ENCODE measurements around the gene ARHGAP10.

Gene ARHGAP10

GRCh38 chr4:148112231-148112982 lies 380.5 kb downstream of the ARHGAP10 start:
- H3K4me3 Mint-ChIP-seq = no peak overlapping the region
- H3K4me1 Mint-ChIP-seq = no peaks in the 10 kb centered on the region
- DNase-seq = no peak
- no peak for TF ChIP-seq CTCF (IDR thresholded peaks at IDR 0.05)
- H3K36me3 Mint-ChIP-seq (ENCODE audit: low read depth) = peaks cover 4% of the 10 kb centered on the region
- H3K9me3 Mint-ChIP-seq = peaks cover 4% of the 10 kb centered on the region
- no peak overlapping the region for H3K27ac Mint-ChIP-seq
- peaks cover 3% of the 10 kb centered on the region for H3K27me3 Mint-ChIP-seq (ENCODE audit: low read depth, poor library complexity)

DNA sequence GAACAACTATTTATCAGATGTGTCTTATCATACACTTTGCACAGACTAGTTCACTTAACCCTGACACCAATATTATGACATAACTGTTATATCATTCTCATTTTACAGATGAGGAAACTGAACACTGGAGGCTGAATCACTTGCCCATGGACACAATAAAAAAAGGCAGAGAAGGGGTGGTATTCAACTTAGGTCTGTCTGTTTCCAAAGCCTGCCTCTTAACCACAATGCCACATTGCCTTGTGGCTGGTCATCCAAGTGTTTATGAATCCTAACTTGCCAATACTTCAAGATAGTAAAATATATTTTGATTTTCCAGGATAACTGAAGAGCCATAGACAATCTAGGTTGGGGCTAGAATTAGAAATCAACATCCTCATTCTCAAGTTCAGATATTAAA lies 382.5 kb downstream of the ARHGAP10 start:
- H3K36me3 Mint-ChIP-seq (ENCODE audit: low read depth) = no peaks in the 10 kb centered on the region
- no peak for DNase-seq
- no peak for TF ChIP-seq CTCF (IDR thresholded peaks at IDR 0.05)
- H3K4me3 Mint-ChIP-seq = no peak overlapping the region
- H3K27me3 Mint-ChIP-seq (ENCODE audit: low read depth, poor library complexity) = peaks cover 3% of the 10 kb centered on the region
- no peak overlapping the region for H3K27ac Mint-ChIP-seq
- no peaks in the 10 kb centered on the region for H3K9me3 Mint-ChIP-seq
- no peaks in the 10 kb centered on the region for H3K4me1 Mint-ChIP-seq

- no peak for DNase-seq
- no peaks in the 10 kb centered on the region for H3K36me3 Mint-ChIP-seq (ENCODE audit: low read depth)
- H3K4me1 Mint-ChIP-seq = no peaks in the 10 kb centered on the region
- H3K9me3 Mint-ChIP-seq = no peaks in the 10 kb centered on the region
- no peak for TF ChIP-seq CTCF (IDR thresholded peaks at IDR 0.05)
- H3K27me3 Mint-ChIP-seq (ENCODE audit: low read depth, poor library complexity) = no peaks in the 10 kb centered on the region
- H3K4me3 Mint-ChIP-seq = no peak overlapping the region
- no peak overlapping the region for H3K27ac Mint-ChIP-seq
These were observed 384.4 kb downstream of the ARHGAP10 start for GRCh38 chr4:148116264-148116663.

GRCh38 chr4:148116969-148117368 lies 385.1 kb downstream of the ARHGAP10 start:
- peaks cover 4% of the 10 kb centered on the region for H3K9me3 Mint-ChIP-seq
- H3K4me1 Mint-ChIP-seq = no peaks in the 10 kb centered on the region
- DNase-seq = no peak
- peaks cover 1% of the 10 kb centered on the region for H3K36me3 Mint-ChIP-seq (ENCODE audit: low read depth)
- no peak for TF ChIP-seq CTCF (IDR thresholded peaks at IDR 0.05)
- no peak overlapping the region for H3K4me3 Mint-ChIP-seq
- H3K27me3 Mint-ChIP-seq (ENCODE audit: low read depth, poor library complexity) = no peaks in the 10 kb centered on the region
- no peak overlapping the region for H3K27ac Mint-ChIP-seq

DNA sequence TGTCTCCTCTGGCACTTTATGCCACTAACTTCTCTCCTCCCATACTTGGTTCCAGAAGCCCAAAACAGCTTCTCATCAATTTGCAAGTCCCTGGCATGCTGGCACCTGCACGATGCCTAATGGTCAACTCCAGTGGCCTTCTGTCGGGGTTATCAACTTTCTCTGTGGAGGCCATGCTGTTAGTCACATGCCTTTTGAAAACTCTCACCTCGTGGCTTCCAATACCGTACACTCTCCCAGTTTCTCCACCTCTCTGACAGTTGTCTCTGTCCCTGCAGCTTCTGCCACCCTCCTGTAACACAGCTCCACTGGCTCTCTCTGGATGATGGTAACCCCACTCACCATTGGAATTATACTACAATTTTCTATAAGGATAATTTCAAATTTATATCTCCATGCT lies 386.3 kb downstream of the ARHGAP10 start:
- peaks cover 1% of the 10 kb centered on the region for H3K27me3 Mint-ChIP-seq (ENCODE audit: low read depth, poor library complexity)
- peaks cover 16% of the 10 kb centered on the region for H3K9me3 Mint-ChIP-seq
- no peaks in the 10 kb centered on the region for H3K4me1 Mint-ChIP-seq
- TF ChIP-seq CTCF (IDR thresholded peaks at IDR 0.05) = no peak
- no peak for DNase-seq
- peaks cover 11% of the 10 kb centered on the region for H3K36me3 Mint-ChIP-seq (ENCODE audit: low read depth)
- no peak overlapping the region for H3K27ac Mint-ChIP-seq
- H3K4me3 Mint-ChIP-seq = no peak overlapping the region

DNA sequence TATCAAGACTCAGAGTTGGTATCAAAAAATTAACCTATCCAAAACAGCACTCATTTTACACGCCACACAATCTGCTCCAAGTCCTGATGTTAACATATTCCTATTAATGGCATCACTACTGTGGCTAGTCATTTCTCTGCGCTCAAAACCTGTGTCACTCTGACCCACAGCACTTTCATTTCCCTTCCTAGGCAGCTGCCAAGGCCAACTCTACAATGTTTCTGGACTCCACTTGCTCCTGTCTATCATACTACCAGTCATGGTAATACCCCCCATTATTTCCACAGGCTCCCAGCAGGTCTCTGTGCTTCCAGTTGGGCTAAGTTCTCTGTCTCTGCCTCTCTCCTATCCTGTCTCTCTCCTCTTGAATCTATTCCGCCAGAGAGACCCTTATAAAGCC lies 386.7 kb downstream of the ARHGAP10 start:
- peaks cover 21% of the 10 kb centered on the region for H3K9me3 Mint-ChIP-seq
- no peak overlapping the region for H3K27ac Mint-ChIP-seq
- H3K4me3 Mint-ChIP-seq = no peak overlapping the region
- no peaks in the 10 kb centered on the region for H3K4me1 Mint-ChIP-seq
- peaks cover 16% of the 10 kb centered on the region for H3K36me3 Mint-ChIP-seq (ENCODE audit: low read depth)
- H3K27me3 Mint-ChIP-seq (ENCODE audit: low read depth, poor library complexity) = peaks cover 6% of the 10 kb centered on the region
- no peak for TF ChIP-seq CTCF (IDR thresholded peaks at IDR 0.05)
- DNase-seq = no peak

Data from nephron progenitor cell (in vitro differentiated cells).